ENCODE data around the gene MMP14. TPM values are rescaled to one million over a fixed set of nuclear protein-coding genes. Genes with fewer than 3 reads are reported as not detected.
A peak's percentile ranks its signal among the peaks of the same experiment; 100 is the strongest.
"Not testable (repeated sequence)": the region's sequence is repeated elsewhere in the genome, so short reads cannot be mapped to it uniquely, and the experiment has no call there.

The MMP14 gene
- total and polyA plus RNA-seq, 2 of the 8 experiments (the other 6 are each of a cell fraction or from before 2014, with no cell fraction given): 58.2 to 86.8 TPM

DNA sequence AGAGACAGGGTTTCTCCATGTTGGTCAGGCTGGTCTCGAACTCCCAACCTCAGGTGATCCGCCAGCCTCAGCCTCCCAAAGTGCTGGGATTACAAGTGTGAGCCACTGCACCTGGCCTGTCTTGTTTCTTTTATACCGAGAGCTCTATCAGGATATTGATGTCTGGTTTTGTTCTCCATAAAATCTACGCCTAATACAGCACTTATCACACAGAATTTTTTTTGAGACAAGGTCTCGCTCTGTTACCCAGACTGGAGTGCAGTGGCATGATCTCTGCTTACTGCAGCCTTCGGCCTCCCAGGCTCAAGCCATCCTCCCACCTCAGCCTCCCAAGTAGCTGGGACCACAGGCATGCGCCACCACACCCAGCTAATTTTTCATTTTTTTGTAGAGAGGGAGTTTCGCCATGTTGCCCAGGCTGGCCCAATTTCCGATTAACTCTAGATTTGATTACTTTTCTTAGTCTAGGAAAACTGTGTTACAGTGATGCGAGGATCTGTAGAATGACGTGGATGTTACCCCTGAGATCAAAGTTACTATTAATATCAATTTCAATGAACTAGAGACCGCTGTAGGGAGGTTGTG, 7.2 kb upstream of the MMP14 start:
- not testable (repeated sequence) for H2AK5ac ChIP-seq (ENCODE audit: low read depth, low read length); H3K79me1 ChIP-seq (ENCODE audit: low read depth, low read length); H4K91ac ChIP-seq (replicated peaks; ENCODE audit: insufficient read length, low read length); H4K5ac ChIP-seq (ENCODE audit: insufficient read length, low read depth, low read length); H2BK15ac ChIP-seq (ENCODE audit: low read length); H3K18ac ChIP-seq (ENCODE audit: extremely low read depth, low read length); H3K4ac ChIP-seq (replicated peaks; ENCODE audit: insufficient read length, low read depth, low read length); FAIRE-seq; H2BK20ac ChIP-seq (ENCODE audit: low read length); H3K23ac ChIP-seq (ENCODE audit: insufficient read length); H3K4me1 ChIP-seq (replicated peaks in 1 of 4; ENCODE audit: control insufficient read depth in 3 of 4, insufficient read depth in 4 of 4, low read length in 3 of 4); H3K27me3 ChIP-seq (replicated peaks in 1 of 4; ENCODE audit: control insufficient read depth in 3 of 4, extremely low read depth in 1 of 4, insufficient read depth in 3 of 4, low read length in 3 of 4); H3K56ac ChIP-seq (replicated peaks; ENCODE audit: insufficient read length, low read depth, low read length); H4K20me1 ChIP-seq (replicated peaks in 1 of 2; ENCODE audit: control insufficient read depth in 1 of 2, insufficient read depth in 2 of 2, low read length in 2 of 2); H2BK120ac ChIP-seq (replicated peaks; ENCODE audit: low read depth, low read length); DNase-seq (ENCODE audit: low read depth in 1 of 2, low spot score in 2 of 2); H3K9me3 ChIP-seq (ENCODE audit: insufficient read depth in 2 of 2, low read depth in 1 of 2, low read length in 1 of 2); H3K14ac ChIP-seq (ENCODE audit: insufficient read length); H3K23me2 ChIP-seq (ENCODE audit: low read depth, low read length)
- ChIA-PET CTCF (ENCODE audit: partially characterized antibody) (interaction anchor here (1.0 to 53.1 kb wide), 5 partner anchors 9 to 101 kb away, joined by 3 to 1562 read pairs (median 5); partner anchors contain the start of genes LRP10, MMP14 and REM2), POLR2A (ENCODE audit: partially characterized antibody) (interaction anchor here (0.6 to 16.3 kb wide), 5 partner anchors 8 to 90 kb away, joined by 3 to 203 read pairs (median 9); partner anchors contain the start of gene MMP14)
- Histone ChIP-seq H3K4me3 (ENCODE audit: extremely low read depth in 1 of 4, insufficient read depth in 2 of 4, low read depth in 3 of 4, low read length in 4 of 4) (peak overlapping the region in 3 of 4 experiments; percentile 87 to 89 (median 88); a peak in 6 of 8 replicates), H3K79me2 (ENCODE audit: control insufficient read depth in 1 of 2, insufficient read depth in 2 of 2, low read length in 2 of 2) (peaks cover 0 to 12% of the 10 kb centered on the region in 2 experiments; a peak in 3 of 4 replicates), H3K4me2 (ENCODE audit: insufficient read depth in 1 of 2, low read depth in 2 of 2, low read length in 2 of 2) (peak overlapping the region; percentile 39 to 65), H2BK5ac (ENCODE audit: low read depth, low read length) (peak overlapping the region; percentile 37; the same call in 1 of the 2 replicates), H3K36me3 (ENCODE audit: control insufficient read depth in 2 of 4, insufficient read depth in 4 of 4, low read length in 3 of 4) (peaks cover 3 to 16% (median 9%) of the 10 kb centered on the region in 4 experiments; a peak in 7 of 8 replicates), H3K9ac (replicated peaks in 1 of 4; ENCODE audit: extremely low read depth in 1 of 4, low read depth in 3 of 4, low read length in 3 of 4) (peak overlapping the region in 2 of 4 experiments; percentile 69 to 75; a peak in 3 of 7 replicates), H2AFZ (ENCODE audit: low read length) (peak overlapping the region; percentile 69), H2BK12ac (ENCODE audit: low read depth, low read length) (peak overlapping the region; percentile 20; the same call in 1 of the 2 replicates), H3K27ac (ENCODE audit: low read depth, low read length) (0 out of 2 replicates have a peak overlapping the region, but pooled peaks have one; percentile 25), H4K8ac (ENCODE audit: extremely low read depth, insufficient read depth, low read length) (peak overlapping the region; percentile 81; the same call in 1 of the 2 replicates)
- 86% methylated on average over 12 of the region's 12 CpGs; no CpG with 5 or more reads in 1 of the 2 experiments for WGBS, 2 experiments (ENCODE audit: extremely low coverage in 1 of 2, insufficient coverage in 1 of 2, insufficient read length in 1 of 2, insufficient replicate concordance in 2 of 2, low coverage in 1 of 2, low lambda C conversion rate in 2 of 2, missing lambda C conversion rate in 1 of 2)

Measured in H1 (cell line).